PFSK-1 (cell line): ENCODE data around the gene CCDC86.

Experiments used
- FOXP2 ChIP-seq: optimal IDR thresholded peaks from 2 replicates; pipeline ENCODE3; 2011; ENCODE audit warnings: borderline replicate concordance, control low read depth, inconsistent platforms; ENCODE audit not compliant: insufficient read depth; ENCODE audit errors: extremely low read length, extremely low read depth
- POLR2AphosphoS5 ChIP-seq: IDR thresholded peaks from 2 replicates; pipeline ENCODE4 v1.6.1; 2012; ENCODE audit warnings: low read depth, mild to moderate bottlenecking, control low read depth, low read length, moderate library complexity
- REST ChIP-seq, 2 experiments: IDR thresholded peaks; 2 replicates each; pipeline versions ENCODE4 v1.6.1 to v1.8.0; 2011 to 2012; ENCODE audit warnings: low read depth in 2 of 2, low read length in 2 of 2, control low read depth in 1 of 2, inconsistent platforms in 1 of 2, mild to moderate bottlenecking in 1 of 2, moderate library complexity in 1 of 2; ENCODE audit not compliant: insufficient read depth in 1 of 2
- SIN3A ChIP-seq: IDR thresholded peaks from 2 replicates; pipeline ENCODE4 v1.6.1; 2012; ENCODE audit warnings: mild to moderate bottlenecking, low read length, moderate library complexity, borderline replicate concordance; ENCODE audit not compliant: insufficient read depth
- TAF1 ChIP-seq: IDR thresholded peaks from 2 replicates; pipeline ENCODE4 v1.6.1; 2012; ENCODE audit warnings: low read length, control low read depth, borderline replicate concordance; ENCODE audit not compliant: insufficient read depth

- TF ChIP-seq REST (IDR thresholded peaks at IDR 0.05; ENCODE audit: insufficient read depth in 1 of 2, low read depth in 2 of 2, low read length in 2 of 2) (no peak), POLR2AphosphoS5 (no peak), FOXP2 (no peak), SIN3A (no peak), TAF1 (no peak)
Observed at GRCh38 chr11:60867871-60868681, 26.2 kb downstream of the CCDC86 start.
